CD4-positive, alpha-beta T cell treated with Interleukin-15 for 1 hour (primary cell): ENCODE data around the gene RCBTB1.
A peak's percentile ranks its signal among the peaks of the same experiment; 100 is the strongest.
"Not testable (repeated sequence)": the region's sequence is repeated elsewhere in the genome, so short reads cannot be mapped to it uniquely, and the experiment has no call there.

Experiments used
- DNase-seq: peaks from one replicate; pipeline ENCODE4 v3.0.0-alpha.2; 2020

RCBTB1 gene

DNA sequence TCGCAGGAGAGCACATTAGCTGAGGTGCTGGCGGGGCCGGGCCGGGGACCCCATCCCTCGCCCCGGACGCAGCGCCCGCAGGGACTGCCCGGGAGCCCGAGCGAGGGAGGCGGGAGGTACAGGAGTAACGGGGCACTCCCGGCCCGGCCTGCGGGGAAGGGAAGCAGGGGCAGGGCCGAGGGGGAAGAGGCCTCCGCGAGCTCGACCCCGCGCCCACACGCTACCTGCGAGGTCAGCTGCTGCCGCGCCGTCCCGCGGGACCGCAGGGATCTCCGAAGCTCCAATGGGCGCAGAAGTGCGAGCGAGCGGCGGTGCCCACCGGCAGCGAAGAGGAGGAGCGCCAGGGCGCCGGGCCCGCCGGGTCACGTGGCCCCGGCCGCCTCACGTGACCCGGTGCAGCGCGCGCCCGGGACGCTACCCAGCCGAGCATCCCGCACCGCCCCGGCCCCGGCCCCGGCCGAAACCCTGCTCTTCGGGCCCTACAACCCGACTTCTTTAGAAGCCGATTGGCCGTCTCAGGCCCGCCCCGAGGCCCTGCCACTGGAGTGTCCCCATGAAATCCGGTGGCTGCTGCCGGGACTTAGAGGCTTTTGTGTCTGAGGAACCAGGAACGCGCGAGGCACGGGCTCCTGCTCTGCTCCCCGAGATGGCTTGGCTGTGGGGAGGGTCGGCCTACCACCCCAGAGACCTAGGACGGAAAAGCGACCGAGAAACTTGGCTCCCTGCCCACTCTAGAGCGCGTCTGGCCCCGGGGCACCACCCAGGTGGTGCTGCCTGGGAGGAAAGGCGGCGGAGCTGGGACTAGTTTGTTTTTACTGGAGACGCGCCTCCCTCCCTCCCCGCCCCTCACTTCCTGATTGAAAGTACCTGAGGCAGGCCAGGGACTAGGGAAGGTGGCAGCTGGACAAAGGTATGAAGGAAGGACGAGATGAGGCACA lies at the start of gene RCBTB1:
Gene RCBTB1 (minus strand): TSS at position 339 of the 938 bp plus-strand sequence. CDS start 18,279 bp downstream, outside the sequence.
- peak; percentile 60 for DNase-seq

DNA sequence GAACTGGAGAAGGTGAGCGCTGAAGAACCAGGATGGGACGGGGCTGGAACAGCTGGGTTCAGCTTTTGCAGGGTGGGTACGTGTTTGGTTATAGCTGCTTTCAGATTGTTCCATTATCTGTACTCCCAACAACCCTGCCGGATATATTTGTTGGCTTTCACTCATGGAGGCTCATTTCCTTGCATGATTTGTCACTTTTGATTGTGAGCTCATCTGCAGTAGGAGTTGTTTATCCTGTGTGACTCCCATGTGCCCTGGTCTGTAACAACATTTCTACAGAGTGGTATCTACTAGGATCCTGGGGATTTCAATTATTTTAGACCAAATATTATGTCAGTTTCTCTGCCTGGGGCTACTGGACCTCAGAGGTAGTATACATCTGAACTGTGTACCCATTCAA lies 48.4 kb upstream of the RCBTB1 start:
- DNase-seq, result no peak

DNA sequence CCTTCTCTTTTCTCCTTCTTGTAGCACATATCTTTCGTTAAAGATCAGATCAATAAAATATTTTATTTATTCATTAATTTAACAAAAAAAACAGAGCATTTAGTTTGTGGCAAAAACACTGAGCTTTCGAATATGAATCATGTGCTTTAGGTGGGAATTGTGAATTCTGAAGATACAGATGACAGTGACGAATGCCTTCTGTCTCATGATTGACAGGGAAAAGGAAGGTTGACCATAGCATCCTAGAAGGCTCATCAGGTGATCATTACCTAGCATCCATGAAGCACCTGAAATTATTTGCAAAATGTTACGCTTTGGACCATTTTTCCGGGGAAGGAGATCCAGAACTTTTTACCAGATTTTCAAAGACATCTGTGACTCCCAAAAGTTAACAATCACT lies 46.8 kb upstream of the RCBTB1 start:
- DNase-seq, result no peak

DNA sequence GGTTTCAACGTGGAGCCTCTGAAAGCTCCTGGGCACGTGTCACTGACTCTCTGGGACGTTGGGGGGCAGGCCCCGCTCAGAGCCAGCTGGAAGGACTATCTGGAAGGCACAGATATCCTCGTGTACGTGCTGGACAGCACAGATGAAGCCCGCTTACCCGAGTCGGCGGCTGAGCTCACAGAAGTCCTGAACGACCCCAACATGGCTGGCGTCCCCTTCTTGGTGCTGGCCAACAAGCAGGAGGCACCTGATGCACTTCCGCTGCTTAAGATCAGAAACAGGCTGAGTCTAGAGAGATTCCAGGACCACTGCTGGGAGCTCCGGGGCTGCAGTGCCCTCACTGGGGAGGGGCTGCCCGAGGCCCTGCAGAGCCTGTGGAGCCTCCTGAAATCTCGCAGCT lies 45.2 kb upstream of the RCBTB1 start:
- DNase-seq, result no peak

DNA sequence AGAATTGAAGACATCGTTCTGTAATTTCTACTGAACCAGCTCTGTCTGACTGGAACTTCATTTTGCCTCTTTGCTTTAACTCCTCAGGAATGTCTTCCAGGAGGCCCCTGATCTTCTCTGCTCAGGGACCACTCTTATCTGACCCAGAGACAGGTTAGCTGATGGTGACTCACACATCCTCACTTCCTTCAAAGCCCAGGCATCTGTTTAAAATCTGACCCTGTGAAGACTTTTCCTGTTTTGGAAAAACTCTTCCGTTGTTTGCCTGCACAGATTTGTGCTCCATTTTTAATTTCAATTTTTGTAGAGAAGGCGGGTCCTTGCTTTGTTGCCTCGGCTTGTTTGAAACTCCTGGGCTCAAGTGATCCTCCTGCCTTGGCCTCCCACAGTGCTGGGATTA lies 44.6 kb upstream of the RCBTB1 start:
- no peak for DNase-seq

DNA sequence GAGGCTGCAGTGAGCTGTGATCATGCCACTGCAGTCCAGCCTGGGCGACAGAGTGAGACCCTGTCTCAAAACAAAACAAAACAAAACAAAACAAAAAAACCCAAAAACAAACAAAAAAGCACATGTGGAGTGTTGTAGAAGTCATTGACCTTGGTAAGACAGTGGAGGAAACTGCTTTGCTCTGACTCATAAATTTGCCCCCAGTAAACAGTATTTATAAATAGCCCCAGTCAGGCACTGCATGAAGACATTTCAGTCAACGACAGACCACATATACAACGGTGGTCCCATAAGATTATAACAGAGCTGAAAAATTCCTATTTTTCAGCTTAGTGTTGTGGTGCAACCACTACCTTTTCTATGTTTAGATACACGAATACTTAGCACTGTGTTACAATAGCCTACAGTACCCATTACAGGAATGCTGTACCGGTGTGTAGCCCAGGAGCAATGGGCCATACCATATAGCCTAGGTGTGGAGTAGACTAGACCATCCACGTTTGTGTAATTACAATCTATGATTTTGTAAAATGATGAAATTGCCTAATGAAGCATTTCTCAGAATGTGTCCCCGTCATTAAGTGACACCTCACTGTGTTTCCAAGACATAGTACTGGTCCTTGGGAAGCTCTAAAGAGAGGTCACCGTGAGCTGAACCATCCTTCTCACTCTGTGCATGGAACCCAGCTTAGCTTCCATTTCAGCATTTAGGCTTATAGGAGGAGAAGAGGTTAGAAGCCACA lies 44.0 kb upstream of the RCBTB1 start:
- no peak for DNase-seq

DNA sequence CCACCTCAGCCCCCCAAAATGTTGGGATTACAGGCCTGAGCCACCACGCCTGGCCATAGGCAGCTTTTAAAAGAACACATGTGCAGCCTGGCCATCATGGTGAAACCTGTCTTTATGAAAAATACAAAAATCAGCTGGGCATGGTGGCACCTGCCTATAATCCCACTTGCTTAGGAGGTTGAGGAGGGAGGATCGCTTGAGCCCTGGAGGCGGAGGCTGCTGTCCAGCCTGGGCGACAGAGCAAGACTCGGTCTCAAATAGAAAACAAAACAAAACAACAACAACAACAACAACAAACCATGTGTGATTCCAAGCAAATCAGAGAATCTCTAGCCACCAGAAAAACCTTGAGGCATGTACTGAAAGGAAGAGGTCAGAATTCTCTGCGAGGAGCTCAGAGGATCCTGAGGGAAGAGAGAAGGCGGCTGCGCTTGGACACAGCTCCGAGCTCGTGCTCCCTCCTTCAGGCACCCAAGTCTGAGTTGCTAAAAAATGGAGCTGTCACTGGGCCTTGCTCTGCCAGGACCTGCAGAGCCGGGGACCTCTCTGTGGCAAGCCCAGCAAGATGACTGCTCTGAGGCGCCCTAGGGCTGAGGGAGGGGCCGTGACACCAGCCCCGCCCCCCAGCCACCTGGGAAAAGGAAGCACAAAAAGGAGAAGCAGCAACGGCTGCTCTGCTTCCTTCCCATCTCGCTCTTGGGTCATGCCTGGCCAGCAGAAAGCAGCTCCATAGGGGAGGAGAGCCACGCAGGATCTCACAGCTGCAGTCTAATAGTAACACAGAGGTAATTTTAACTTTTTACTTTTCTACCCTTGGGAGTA lies 42.7 kb upstream of the RCBTB1 start, which contains the start of gene ARL11:
Gene ARL11 (plus strand): TSS at position 677 of the 822 bp plus-strand sequence. CDS start 1,941 bp downstream, outside the sequence.
- DNase-seq, result peak; percentile 78

DNA sequence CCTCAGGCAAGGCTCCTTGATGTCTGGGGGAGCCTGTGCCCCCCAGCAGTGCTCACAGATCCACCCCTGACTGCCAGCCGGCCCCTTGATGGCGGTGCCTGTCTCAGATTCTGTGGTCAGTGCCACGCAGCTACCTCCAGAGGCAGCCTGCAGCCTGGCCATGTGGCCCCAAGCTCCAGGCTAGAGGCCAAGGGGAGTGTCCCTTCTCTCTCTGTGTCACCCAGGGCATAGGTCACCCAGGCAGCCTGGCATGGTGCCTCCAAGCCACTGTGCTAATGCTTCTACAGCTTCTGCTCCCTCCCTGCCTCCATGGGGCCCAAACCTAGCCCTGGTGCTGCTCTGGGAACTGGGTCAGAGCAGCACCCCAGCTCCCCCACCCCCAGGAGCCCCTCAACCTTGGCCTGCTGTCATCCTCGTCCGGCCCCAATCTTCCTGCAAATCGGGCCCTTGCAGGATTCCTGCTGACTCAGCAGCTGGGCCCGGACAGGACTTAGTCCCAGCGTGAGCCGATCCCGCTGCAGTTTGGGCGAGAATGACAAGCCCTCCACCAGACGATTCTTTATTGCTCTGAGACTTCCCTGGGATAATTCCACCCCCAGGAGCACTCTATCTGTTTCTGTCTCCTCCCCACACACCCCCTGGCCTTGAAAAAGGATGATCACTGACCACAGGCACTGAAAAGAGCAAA lies 40.2 kb upstream of the RCBTB1 start:
- DNase-seq, result no peak

DNA sequence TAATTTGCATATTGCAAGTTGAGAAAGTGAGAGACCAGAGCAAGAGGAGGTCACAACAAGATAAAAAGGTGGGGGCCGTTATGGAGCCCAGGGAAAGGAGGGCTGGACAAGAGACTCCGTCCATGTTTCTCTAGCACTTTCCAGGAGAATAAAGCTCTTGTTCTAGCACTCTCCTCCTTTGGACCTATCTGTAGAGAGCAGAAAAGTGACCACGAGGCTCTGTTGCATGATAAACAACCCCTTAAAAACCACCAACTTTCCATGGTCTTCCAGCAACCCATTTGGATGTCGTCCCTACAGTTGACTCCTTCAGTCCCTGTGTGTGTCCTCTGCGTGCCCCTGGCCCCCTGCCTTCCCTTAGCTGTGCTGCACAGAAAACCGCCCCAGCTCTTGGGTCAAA lies 38.9 kb upstream of the RCBTB1 start:
- no peak for DNase-seq

DNA sequence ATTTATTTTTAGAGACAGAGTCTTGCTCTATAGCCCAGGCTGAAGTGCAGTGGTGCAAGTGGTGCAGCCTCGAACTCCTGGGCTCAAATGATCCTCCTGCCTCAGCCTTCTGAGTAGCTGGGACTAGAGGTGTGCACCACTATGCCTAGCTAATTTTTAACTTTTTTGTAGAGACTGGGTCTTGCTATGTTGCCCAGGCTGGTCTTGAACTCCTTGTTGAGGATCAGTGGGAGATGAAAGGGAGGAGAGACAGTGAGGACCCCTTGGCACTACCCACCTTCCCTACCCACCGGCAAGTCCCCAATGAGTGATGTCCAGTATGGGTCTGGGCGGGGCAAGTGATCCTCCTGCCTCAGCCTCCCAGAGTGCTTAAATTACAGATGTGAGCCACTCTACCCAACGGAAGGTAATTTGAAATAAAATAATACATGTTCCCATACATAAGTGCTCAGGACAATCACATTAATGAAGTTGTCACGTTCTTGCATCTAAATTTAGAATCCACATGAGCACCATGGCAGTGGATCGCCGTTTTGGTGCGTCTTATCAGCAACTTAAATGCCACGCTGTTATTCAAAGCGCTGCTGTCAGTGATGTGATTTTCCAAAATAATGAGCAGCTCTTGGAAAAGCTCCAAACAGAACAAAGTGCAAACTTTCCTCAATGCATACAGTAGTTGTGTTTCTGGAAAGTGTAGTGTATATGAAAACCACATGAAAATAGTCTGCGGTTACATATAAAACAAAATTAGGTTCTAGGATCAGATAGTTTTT lies 37.0 kb upstream of the RCBTB1 start:
- no peak for DNase-seq

DNA sequence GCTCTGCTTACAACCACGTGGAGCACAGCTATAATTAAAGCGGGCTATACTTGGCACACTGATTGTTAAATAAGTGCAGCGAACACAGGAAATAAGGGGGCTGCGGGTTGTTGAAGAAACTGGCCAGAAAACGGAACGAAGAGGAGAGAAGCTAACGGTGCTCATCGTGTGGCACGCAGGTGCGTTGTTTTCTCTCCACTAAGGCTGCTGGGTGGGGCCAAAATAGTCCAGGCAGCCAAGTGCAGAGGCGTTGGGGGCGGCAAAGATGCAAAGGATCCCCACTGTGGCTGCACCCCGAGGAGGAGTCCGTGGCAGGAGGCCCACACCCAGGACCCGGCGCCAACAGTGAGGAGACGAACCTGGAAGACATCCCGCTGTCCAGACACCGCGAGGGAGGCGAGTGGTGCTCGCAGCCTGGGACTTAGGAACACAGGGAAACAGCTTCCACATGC lies 34.8 kb upstream of the RCBTB1 start:
- no peak for DNase-seq

DNA sequence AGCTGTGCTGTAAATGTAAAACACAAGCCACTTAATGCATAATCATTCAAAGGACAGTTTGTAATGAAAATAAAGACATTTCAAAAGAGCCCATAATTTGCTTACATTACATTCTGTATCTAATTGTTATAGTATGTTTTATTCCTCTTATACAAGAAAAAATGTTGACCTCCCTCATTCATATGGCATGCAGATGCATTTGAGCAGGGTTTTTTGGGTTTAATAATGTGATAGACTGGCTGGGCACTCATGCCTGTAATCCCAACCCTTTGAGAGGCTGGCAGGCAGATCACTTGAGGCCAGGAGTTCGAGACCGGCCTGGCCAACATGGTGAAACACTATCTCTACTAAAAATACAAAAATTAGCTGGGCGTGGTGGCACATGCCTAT lies 31.3 kb upstream of the RCBTB1 start:
- DNase-seq, result no peak

DNA sequence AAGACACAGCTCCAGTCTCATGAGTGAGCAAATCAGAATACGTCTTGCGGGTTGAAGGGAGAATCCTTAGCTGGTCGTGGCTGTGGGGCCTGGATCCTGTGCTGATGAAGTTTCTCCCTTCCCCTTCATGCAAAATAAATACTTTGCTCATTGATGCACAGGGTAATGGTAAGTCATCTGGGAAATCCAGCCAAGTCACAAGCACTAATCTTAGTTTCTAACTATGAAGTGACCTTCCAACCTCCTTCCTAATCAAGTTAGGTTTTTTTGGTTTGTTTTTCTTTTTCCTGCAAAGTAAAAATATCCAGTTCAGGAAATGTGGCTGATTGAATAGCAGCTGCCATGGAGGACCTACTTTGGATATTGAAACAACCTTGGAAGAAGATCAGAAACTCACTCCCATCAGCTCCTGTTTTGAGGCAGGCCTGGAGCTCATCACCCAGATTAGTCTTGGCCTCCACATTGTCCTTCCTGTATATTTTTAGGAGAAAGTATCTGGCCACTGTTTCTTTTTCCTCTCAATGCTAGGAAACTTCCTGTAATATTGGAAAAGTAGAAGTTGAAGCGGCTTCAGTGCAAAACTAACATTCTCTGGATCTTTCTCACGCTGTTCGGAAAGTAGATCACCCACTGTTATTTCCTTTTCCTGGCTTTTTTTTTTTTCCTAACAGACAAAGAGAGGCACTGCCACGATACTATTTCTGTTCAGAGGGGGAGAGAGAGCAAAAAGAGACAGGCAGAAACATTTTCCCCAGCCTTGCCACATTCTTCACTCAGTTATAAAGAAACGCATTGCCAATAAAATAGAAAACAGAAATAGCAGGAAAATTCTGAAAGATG lies 30.7 kb upstream of the RCBTB1 start:
- DNase-seq, result no peak

DNA sequence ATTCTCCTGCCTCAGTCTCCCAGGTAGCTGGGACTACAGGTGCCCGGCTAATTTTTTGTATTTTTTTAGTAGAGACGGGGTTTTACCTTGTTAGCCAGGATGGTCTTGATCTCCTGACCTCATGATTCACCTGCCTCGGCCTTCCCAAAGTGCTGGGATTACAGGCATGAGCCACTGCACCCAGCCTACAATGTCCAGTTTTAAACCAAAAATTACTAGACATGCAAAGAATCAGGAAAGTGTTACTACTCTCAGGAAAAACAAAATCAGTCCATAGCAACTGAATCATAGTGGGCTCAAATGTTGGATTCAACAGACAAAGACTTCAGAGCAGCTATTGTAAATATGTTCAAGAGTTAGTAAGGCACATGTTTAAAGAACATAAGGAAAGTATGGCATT lies 26.7 kb upstream of the RCBTB1 start:
- DNase-seq, result not testable (repeated sequence)

DNA sequence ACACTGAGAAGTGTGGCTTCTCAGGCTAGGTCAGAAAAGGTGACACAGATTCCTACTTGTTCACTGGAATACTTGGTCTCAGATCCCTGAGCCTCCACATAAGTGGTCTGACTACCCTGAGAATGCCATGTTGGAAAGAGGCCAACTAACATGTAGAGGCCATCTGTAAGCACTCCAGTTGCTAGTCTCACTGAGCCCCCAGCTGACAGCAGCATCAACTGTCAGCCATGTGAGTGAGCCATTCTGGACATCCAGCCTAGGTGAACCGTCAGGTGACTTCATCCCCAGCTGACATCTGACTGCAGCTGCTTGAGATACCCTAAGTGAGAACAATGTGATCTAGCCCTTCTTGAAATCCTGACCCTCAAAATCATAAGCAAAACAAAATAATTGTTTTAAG lies 24.8 kb upstream of the RCBTB1 start:
- no peak for DNase-seq

DNA sequence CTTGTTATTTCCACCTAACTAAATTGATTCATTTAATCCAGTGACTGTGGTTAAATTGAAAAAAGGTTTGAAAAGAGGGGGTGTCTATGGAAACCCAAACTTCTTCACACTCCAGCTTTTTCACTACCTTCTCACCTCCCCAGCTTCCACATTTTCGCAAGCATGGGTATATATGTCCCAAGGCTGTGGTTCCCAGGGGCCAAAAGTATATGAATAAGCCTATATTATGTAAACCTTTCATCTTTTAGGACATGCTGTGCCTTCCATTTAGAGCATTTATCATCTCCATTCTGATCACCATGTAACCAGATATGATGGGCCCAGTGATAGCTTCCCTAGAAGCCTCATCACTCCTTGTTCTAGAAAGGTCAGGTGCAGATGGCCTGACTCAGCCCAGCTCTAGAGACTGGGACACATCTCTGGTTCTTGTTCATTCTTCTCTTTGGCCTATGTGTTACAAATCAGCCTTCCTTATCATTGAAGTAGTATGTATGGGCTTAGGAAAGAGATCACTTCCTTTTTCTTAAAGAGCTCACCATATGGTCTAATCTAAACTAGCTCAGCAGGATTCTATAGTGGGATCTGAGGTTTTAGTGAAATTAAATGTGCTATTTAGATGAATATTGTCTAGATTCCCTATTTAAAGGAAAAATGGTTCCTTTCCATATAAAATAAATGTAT lies 23.4 kb upstream of the RCBTB1 start:
- no peak for DNase-seq

DNA sequence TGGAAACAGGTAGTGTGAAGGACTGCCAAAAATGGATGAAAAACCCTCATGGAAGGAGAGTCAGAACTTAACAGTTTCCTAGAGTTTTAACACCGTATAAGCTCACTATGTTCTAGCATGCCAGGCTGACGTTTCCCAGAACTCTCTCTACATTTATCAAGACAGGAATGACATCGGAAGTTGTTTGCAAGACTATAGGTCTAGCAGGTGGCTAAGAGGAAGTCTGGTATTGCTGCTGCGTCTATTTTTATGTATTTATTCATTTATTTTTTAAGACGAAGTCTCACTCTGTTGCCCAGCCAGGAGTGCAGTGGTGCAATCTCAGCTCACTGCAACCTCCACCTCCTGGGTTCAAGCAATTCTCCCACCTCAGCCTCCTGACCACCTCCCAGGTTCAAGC lies 22.4 kb upstream of the RCBTB1 start:
- no peak for DNase-seq

DNA sequence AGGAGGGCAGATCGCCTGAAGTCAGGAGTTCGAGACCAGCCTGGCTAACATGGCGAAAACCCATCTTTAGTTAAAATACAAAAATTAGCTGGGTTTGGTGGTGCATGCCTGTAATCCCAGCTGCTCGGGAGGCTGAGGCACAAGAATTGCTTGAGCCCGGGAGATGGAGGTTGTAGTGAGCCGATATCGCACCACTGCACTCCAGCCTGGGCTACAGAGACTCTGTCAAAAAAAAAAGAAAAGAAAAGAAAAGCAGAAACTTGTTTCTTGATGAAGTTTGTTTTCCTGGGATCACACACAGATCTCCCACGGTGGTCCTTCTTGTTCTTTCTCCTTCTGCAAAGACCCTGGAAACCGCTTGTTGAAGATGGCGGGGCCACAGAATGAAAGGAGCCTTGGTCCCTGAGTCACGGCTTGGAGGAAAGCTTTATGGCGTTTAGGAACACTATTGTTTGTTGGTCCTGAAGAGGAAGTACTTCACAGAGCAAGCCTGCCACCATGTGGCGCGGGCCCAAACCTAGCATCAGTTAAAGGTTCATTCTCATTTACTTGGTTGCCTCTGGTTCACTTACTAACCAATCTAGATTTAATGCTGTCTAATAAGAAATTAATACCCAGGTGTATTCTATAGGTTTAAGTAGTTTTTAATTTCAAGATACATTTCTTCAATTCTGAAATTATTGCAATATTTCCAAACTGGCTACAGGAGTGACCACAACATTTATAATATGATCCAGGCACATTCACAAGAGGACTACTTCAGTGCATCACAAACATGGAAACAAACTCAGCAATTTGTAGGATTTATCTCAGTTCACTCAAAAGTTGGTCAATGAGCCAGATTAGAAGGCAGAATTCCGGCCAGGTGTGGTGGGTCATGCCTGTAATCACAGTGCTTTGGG lies 21.6 kb upstream of the RCBTB1 start:
- DNase-seq, result peak; percentile 79

DNA sequence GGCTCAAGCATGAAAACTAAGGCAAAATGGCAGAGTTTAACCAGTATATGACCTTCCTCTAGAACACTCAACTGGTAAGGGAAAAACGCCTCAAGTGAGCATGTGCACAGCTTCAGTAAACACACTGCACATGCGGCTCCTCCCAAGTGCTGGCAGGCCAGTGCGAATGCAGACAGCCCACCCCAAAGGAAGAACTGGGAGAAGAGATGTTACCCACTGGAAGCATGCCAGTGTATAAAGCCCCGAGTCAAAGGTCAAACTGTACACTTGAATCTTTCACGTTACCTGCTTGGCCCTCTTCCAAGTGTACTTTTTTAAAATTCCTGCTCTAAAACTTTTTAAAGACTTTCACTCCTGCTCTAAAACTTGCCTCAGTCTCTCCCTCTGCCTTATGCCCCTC lies 19.2 kb upstream of the RCBTB1 start:
- no peak for DNase-seq
